ENCODE data around the gene ZNF287. TPM values are rescaled to one million over a fixed set of nuclear protein-coding genes. Genes with fewer than 3 reads are reported as not detected.
A peak's percentile ranks its signal among the peaks of the same experiment; 100 is the strongest.
"Not testable (repeated sequence)": the region's sequence is repeated elsewhere in the genome, so short reads cannot be mapped to it uniquely, and the experiment has no call there.

The ZNF287 gene
- total and polyA plus RNA-seq, 2 donors from 2014 or later: 8.7 to 9.2 TPM

GRCh38 chr17:16537130-16537458 lies 31.9 kb downstream of the ZNF287 start:
- Histone ChIP-seq H3K36me3 (ENCODE audit: control insufficient read depth in 2 of 3, insufficient read depth in 3 of 3, low read length in 3 of 3) (no peaks in the 10 kb centered on the region), H3K27me3 (ENCODE audit: control insufficient read depth, insufficient read depth, low read length) (no peaks in the 10 kb centered on the region), H3K9ac (ENCODE audit: low read length in 3 of 3) (no peak overlapping the region), H3K27ac (ENCODE audit: low read depth in 2 of 2, low read length in 2 of 2) (no peak overlapping the region), H3K4me3 (ENCODE audit: low read length in 3 of 3) (peak overlapping the region in 1 of 3 donors; percentile 89), H3K4me1 (ENCODE audit: control insufficient read depth in 2 of 3, insufficient read depth in 2 of 3, low read depth in 1 of 3, low read length in 3 of 3) (peaks cover 0 to 3% (median 2%) of the 10 kb centered on the region in 3 donors), H3K9me3 (ENCODE audit: control insufficient read depth in 2 of 3, insufficient read depth in 1 of 3, low read length in 3 of 3) (no peaks in the 10 kb centered on the region)
- DNase-seq (no peak), FAIRE-seq (no peak)
- no peak for TF ChIP-seq CTCF (IDR thresholded peaks at IDR 0.05; ENCODE audit: borderline replicate concordance, extremely low read depth, insufficient read depth)
- intact Hi-C loops (cut with DNase I): no loop called here

GRCh38 chr17:16534236-16534635 lies 34.8 kb downstream of the ZNF287 start:
- intact Hi-C loops (cut with DNase I): no loop called here
- Histone ChIP-seq H3K36me3 (ENCODE audit: control insufficient read depth in 2 of 3, insufficient read depth in 3 of 3, low read length in 3 of 3) (no peaks in the 10 kb centered on the region), H3K4me1 (ENCODE audit: control insufficient read depth in 2 of 3, insufficient read depth in 2 of 3, low read depth in 1 of 3, low read length in 3 of 3) (peaks cover 0 to 3% (median 2%) of the 10 kb centered on the region in 3 donors), H3K9ac (ENCODE audit: low read length in 3 of 3) (no peak overlapping the region), H3K27ac (ENCODE audit: low read depth in 2 of 2, low read length in 2 of 2) (no peak overlapping the region), H3K9me3 (ENCODE audit: control insufficient read depth in 2 of 3, insufficient read depth in 1 of 3, low read length in 3 of 3) (no peaks in the 10 kb centered on the region), H3K4me3 (ENCODE audit: low read length in 3 of 3) (no peak overlapping the region), H3K27me3 (ENCODE audit: control insufficient read depth, insufficient read depth, low read length) (no peaks in the 10 kb centered on the region)
- no peak for TF ChIP-seq CTCF (IDR thresholded peaks at IDR 0.05; ENCODE audit: borderline replicate concordance, extremely low read depth, insufficient read depth)
- DNase-seq (no peak), FAIRE-seq (no peak)

- Histone ChIP-seq H3K36me3 (ENCODE audit: control insufficient read depth in 2 of 3, insufficient read depth in 3 of 3, low read length in 3 of 3) (no peaks in the 10 kb centered on the region), H3K4me1 (ENCODE audit: control insufficient read depth in 2 of 3, insufficient read depth in 2 of 3, low read depth in 1 of 3, low read length in 3 of 3) (peaks cover 0 to under 1% (median 0%) of the 10 kb centered on the region in 3 donors), H3K9ac (ENCODE audit: low read length in 3 of 3) (no peak overlapping the region), H3K27me3 (ENCODE audit: control insufficient read depth, insufficient read depth, low read length) (no peaks in the 10 kb centered on the region), H3K4me3 (ENCODE audit: low read length in 3 of 3) (no peak overlapping the region), H3K9me3 (ENCODE audit: control insufficient read depth in 2 of 3, insufficient read depth in 1 of 3, low read length in 3 of 3) (no peaks in the 10 kb centered on the region), H3K27ac (ENCODE audit: low read depth in 2 of 2, low read length in 2 of 2) (no peak overlapping the region)
- FAIRE-seq: no peak
- TF ChIP-seq CTCF (IDR thresholded peaks at IDR 0.05; ENCODE audit: borderline replicate concordance, extremely low read depth, insufficient read depth): no peak
- intact Hi-C loops (cut with DNase I): no loop called here
- DNase-seq: no peak
Observed at GRCh38 chr17:16529906-16530305, 39.1 kb downstream of the ZNF287 start.

- H3K36me3 ChIP-seq (ENCODE audit: control insufficient read depth in 2 of 3, insufficient read depth in 3 of 3, low read length in 3 of 3): no peaks in the 10 kb centered on the region
- no peak overlapping the region for H3K4me3 ChIP-seq (ENCODE audit: low read length in 3 of 3)
- FAIRE-seq (no peak), DNase-seq (no peak)
- H3K9ac ChIP-seq (ENCODE audit: low read length in 3 of 3): no peak overlapping the region
- H3K4me1 ChIP-seq (ENCODE audit: control insufficient read depth in 2 of 3, insufficient read depth in 2 of 3, low read depth in 1 of 3, low read length in 3 of 3): no peaks in the 10 kb centered on the region
- no peaks in the 10 kb centered on the region for H3K9me3 ChIP-seq (ENCODE audit: control insufficient read depth in 2 of 3, insufficient read depth in 1 of 3, low read length in 3 of 3)
- no peak for TF ChIP-seq CTCF (IDR thresholded peaks at IDR 0.05; ENCODE audit: borderline replicate concordance, extremely low read depth, insufficient read depth)
- no peaks in the 10 kb centered on the region for H3K27me3 ChIP-seq (ENCODE audit: control insufficient read depth, insufficient read depth, low read length)
- intact Hi-C loops (cut with DNase I): no loop called here
- H3K27ac ChIP-seq (ENCODE audit: low read depth in 2 of 2, low read length in 2 of 2): no peak overlapping the region
Observed at GRCh38 chr17:16527298-16527697, 41.7 kb downstream of the ZNF287 start.

- H3K36me3 ChIP-seq (ENCODE audit: control insufficient read depth in 2 of 3, insufficient read depth in 3 of 3, low read length in 3 of 3); H3K27ac ChIP-seq (ENCODE audit: low read depth in 2 of 2, low read length in 2 of 2); intact Hi-C loops (cut with DNase I); H3K4me1 ChIP-seq (ENCODE audit: control insufficient read depth in 2 of 3, insufficient read depth in 2 of 3, low read depth in 1 of 3, low read length in 3 of 3); H3K4me3 ChIP-seq (ENCODE audit: low read length in 3 of 3); DNase-seq; H3K27me3 ChIP-seq (ENCODE audit: control insufficient read depth, insufficient read depth, low read length); H3K9ac ChIP-seq (ENCODE audit: low read length in 3 of 3); FAIRE-seq; H3K9me3 ChIP-seq (ENCODE audit: control insufficient read depth in 2 of 3, insufficient read depth in 1 of 3, low read length in 3 of 3): not testable (repeated sequence)
Observed at GRCh38 chr17:16525556-16525955, 43.4 kb downstream of the ZNF287 start.
